Smooth muscle cell (in vitro differentiated cells): ENCODE measurements around the gene GUCY2C. TPM values are rescaled to one million over a fixed set of nuclear protein-coding genes. Genes with fewer than 3 reads are reported as not detected.

Experiments used
- DNase-seq: peaks from one replicate; lab custom pipeline; 2025; ENCODE audit not compliant: unreplicated experiment; lab: John Stamatoyannopoulos, UW
- H2AFZ ChIP-seq: fragments of 200-600 bp; sonication (generic); 2 replicates; pipeline ENCODE4 v1.6.0; 2016; ENCODE audit warnings: antibody characterized with exemption, low read depth, mild to moderate bottlenecking
- H3F3A ChIP-seq: fragments of 200-600 bp; sonication (generic); 2 replicates; pipeline ENCODE4 v1.6.0; 2017; ENCODE audit warnings: antibody characterized with exemption, low read depth
- H3K27ac ChIP-seq: fragments of 200-600 bp; sonication (generic); 2 replicates; pipeline ENCODE4 v1.5.1; 2016; ENCODE audit warnings: low read depth, mild to moderate bottlenecking
- H3K27me3 ChIP-seq: fragments of 200-600 bp; sonication (generic); 2 replicates; pipeline ENCODE4 v1.6.1; 2016; ENCODE audit warnings: low read depth, mild to moderate bottlenecking
- H3K36me3 ChIP-seq: fragments of 200-600 bp; sonication (generic); 2 replicates; pipeline ENCODE4 v1.5.1; 2016; ENCODE audit warnings: low read depth
- H3K4me1 ChIP-seq: fragments of 200-600 bp; sonication (generic); 2 replicates; pipeline ENCODE4 v1.5.1; 2016; ENCODE audit warnings: low read depth
- H3K4me2 ChIP-seq: fragments of 200-600 bp; sonication (generic); 2 replicates; pipeline ENCODE4 v1.6.0; 2016; ENCODE audit warnings: mild to moderate bottlenecking
- H3K4me3 ChIP-seq: fragments of 200-600 bp; sonication (generic); 2 replicates; pipeline ENCODE4 v1.5.1; 2016; ENCODE audit warnings: mild to moderate bottlenecking
- H3K79me2 ChIP-seq: fragments of 200-600 bp; sonication (generic); 2 replicates; pipeline ENCODE4 v1.6.0; 2016; ENCODE audit warnings: low read depth, mild to moderate bottlenecking
- H3K9ac ChIP-seq: fragments of 200-600 bp; sonication (generic); 2 replicates; pipeline ENCODE4 v1.6.0; 2016; ENCODE audit warnings: low read depth
- H3K9me3 ChIP-seq: fragments of 200-600 bp; sonication (generic); replicated peaks from 2 replicates; pipeline ENCODE4 v1.5.1; 2016; ENCODE audit warnings: low read depth
- H4K20me1 ChIP-seq: fragments of 200-600 bp; sonication (generic); 2 replicates; pipeline ENCODE4 v1.6.0; 2016; ENCODE audit warnings: low read depth
- CTCF ChIP-seq: fragments of 200-600 bp; sonication (generic); IDR thresholded peaks from 2 replicates; pipeline ENCODE4 v1.5.1; 2017; ENCODE audit warnings: borderline replicate concordance, mild to moderate bottlenecking, antibody characterized with exemption; ENCODE audit not compliant: insufficient read depth, poor library complexity, severe bottlenecking
- WGBS: methylation state at CpG from one replicate; pipeline ENCODE4 v1.1.7; 2016; ENCODE audit warnings: low lambda C conversion rate; 5-methylcytosine and 5-hydroxymethylcytosine counted together
- polyA plus RNA-seq: library from polyadenylated mRNA; unstranded; fragments of >200 nt; fragmentation: Nextera tagmentation; extraction: Ambion mirVana; gene quantifications from 2 replicates; pipeline ENCODE4 v1.2.1, GENCODE V29; 2016
- total RNA-seq: library from RNA; depleted of rRNA; stranded (reverse); fragments of >200 nt; gene quantifications from 2 replicates; pipeline ENCODE4 v1.2.3, GENCODE V29; 2014

GUCY2C gene
- total and polyA plus RNA-seq, 2 experiments from 2014 or later = not detected

DNA sequence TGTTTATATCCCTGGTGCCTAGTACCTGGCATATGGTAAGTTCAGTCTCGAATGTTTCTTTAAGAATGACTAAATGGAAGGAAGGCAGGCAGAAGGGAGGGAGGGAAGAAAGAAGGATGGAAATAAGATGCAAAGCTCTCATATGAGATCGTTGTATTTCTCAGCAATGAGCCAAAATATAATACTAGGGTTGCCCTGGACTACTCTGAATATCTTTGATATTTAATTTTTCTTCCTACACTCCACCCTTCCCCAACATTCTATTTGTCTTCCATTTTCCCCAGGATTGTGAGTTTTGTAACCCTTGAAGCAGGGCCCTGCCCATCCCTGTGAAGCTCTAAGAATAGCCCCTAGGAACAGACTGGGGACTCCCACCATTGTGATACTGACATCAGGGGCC lies 43.9 kb downstream of the GUCY2C start:
- 96% methylated on average over 2 of the region's 2 CpGs for WGBS
- Histone ChIP-seq H3K27me3 (no peaks in the 10 kb centered on the region), H3K9ac (no peak overlapping the region), H3K79me2 (no peaks in the 10 kb centered on the region), H3F3A (no peaks in the 10 kb centered on the region), H3K4me1 (no peaks in the 10 kb centered on the region), H3K27ac (no peak overlapping the region), H3K4me3 (no peak overlapping the region), H4K20me1 (no peaks in the 10 kb centered on the region), H3K4me2 (no peak overlapping the region), H3K9me3 (no peaks in the 10 kb centered on the region), H3K36me3 (no peaks in the 10 kb centered on the region), H2AFZ (no peak overlapping the region)
- TF ChIP-seq CTCF = no peak
- no peak for DNase-seq

DNA sequence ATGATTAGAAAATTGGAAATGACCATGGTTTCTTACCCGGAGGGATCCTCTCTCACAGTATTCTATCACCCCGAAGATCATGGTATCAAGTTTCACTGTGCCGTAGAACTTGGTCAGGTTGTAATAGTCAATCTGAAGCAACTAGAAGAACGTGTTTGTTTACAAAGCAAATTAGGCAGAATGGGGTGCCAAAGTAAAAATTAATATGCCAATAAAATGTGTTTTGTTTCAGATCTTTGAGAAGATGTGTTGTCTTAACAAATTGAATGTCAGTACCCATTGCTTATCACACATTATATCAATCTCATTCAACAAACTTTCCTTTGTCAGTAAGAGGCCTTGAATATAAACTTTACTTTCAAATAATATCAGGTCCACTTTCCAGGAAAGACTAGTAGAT lies 45.0 kb downstream of the GUCY2C start:
- Histone ChIP-seq H3K9ac (no peak overlapping the region), H3K4me1 (no peaks in the 10 kb centered on the region), H3K4me3 (no peak overlapping the region), H3K36me3 (no peaks in the 10 kb centered on the region), H3K9me3 (no peaks in the 10 kb centered on the region), H3F3A (no peaks in the 10 kb centered on the region), H3K27ac (no peak overlapping the region), H4K20me1 (no peaks in the 10 kb centered on the region), H3K27me3 (no peaks in the 10 kb centered on the region), H3K4me2 (no peak overlapping the region), H2AFZ (no peak overlapping the region), H3K79me2 (no peaks in the 10 kb centered on the region)
- no peak for DNase-seq
- 79% methylated on average over 4 of the region's 4 CpGs for WGBS
- TF ChIP-seq CTCF = no peak

- H3F3A ChIP-seq = no peaks in the 10 kb centered on the region
- H3K4me1 ChIP-seq = no peaks in the 10 kb centered on the region
- no peak overlapping the region for H3K4me3 ChIP-seq
- H3K9ac ChIP-seq = no peak overlapping the region
- H2AFZ ChIP-seq = no peak overlapping the region
- H3K79me2 ChIP-seq = no peaks in the 10 kb centered on the region
- H3K36me3 ChIP-seq = no peaks in the 10 kb centered on the region
- no peaks in the 10 kb centered on the region for H3K9me3 ChIP-seq
- DNase-seq = no peak
- no peak overlapping the region for H3K27ac ChIP-seq
- no peaks in the 10 kb centered on the region for H4K20me1 ChIP-seq
- no peak overlapping the region for H3K4me2 ChIP-seq
- no peaks in the 10 kb centered on the region for H3K27me3 ChIP-seq
- WGBS = 98% methylated on average over 2 of the region's 2 CpGs
- TF ChIP-seq CTCF = no peak
These were observed 45.6 kb downstream of the GUCY2C start for GRCh38 chr12:14650789-14651188.

GRCh38 chr12:14647028-14647750 lies 49.2 kb downstream of the GUCY2C start:
- Histone ChIP-seq H3K9me3 (no peaks in the 10 kb centered on the region), H3K27me3 (no peaks in the 10 kb centered on the region), H3K4me2 (no peak overlapping the region), H3K4me3 (no peak overlapping the region), H3K4me1 (peaks cover 5% of the 10 kb centered on the region), H3K79me2 (no peaks in the 10 kb centered on the region), H4K20me1 (no peaks in the 10 kb centered on the region), H3K9ac (no peak overlapping the region), H2AFZ (no peak overlapping the region), H3K36me3 (no peaks in the 10 kb centered on the region), H3K27ac (no peak overlapping the region), H3F3A (no peaks in the 10 kb centered on the region)
- no peak for TF ChIP-seq CTCF
- no peak for DNase-seq
- 91% methylated on average over 6 of the region's 6 CpGs for WGBS
